ENCODE measurements around the gene TSPAN18. TPM values are rescaled to one million over a fixed set of nuclear protein-coding genes. Genes with fewer than 3 reads are reported as not detected.

TSPAN18 gene
- total RNA-seq, 1 donor from 2014 or later = 5.2 TPM

- Histone ChIP-seq H3K27me3 (ENCODE audit: control insufficient read depth, insufficient read depth, low read length) (peaks cover 19% of the 10 kb centered on the region), H3K4me3 (ENCODE audit: low read depth, low read length) (no peak overlapping the region), H3K36me3 (ENCODE audit: control insufficient read depth, insufficient read depth, low read length) (no peaks in the 10 kb centered on the region)
- no peak for DNase-seq (ENCODE audit: low read depth)
- no peak for TF ChIP-seq CTCF (IDR thresholded peaks at IDR 0.05; ENCODE audit: insufficient read depth, low read length, poor library complexity, severe bottlenecking)
Observed at GRCh38 chr11:44960200-44960845, 233.6 kb downstream of the TSPAN18 start.

- no peak for TF ChIP-seq CTCF (IDR thresholded peaks at IDR 0.05; ENCODE audit: insufficient read depth, low read length, poor library complexity, severe bottlenecking)
- Histone ChIP-seq H3K27me3 (ENCODE audit: control insufficient read depth, insufficient read depth, low read length) (peaks cover 12% of the 10 kb centered on the region), H3K4me3 (ENCODE audit: low read depth, low read length) (no peak overlapping the region), H3K36me3 (ENCODE audit: control insufficient read depth, insufficient read depth, low read length) (no peaks in the 10 kb centered on the region)
- DNase-seq (ENCODE audit: low read depth) = no peak
Observed at GRCh38 chr11:44962464-44962863, 235.7 kb downstream of the TSPAN18 start.

GRCh38 chr11:44963136-44963535 lies 236.4 kb downstream of the TSPAN18 start:
- no peak for DNase-seq (ENCODE audit: low read depth)
- Histone ChIP-seq H3K27me3 (ENCODE audit: control insufficient read depth, insufficient read depth, low read length) (peaks cover 6% of the 10 kb centered on the region), H3K4me3 (ENCODE audit: low read depth, low read length) (no peak overlapping the region), H3K36me3 (ENCODE audit: control insufficient read depth, insufficient read depth, low read length) (no peaks in the 10 kb centered on the region)
- no peak for TF ChIP-seq CTCF (IDR thresholded peaks at IDR 0.05; ENCODE audit: insufficient read depth, low read length, poor library complexity, severe bottlenecking)

- no peak for TF ChIP-seq CTCF (IDR thresholded peaks at IDR 0.05; ENCODE audit: insufficient read depth, low read length, poor library complexity, severe bottlenecking)
- no peaks in the 10 kb centered on the region for H3K36me3 ChIP-seq (ENCODE audit: control insufficient read depth, insufficient read depth, low read length)
- H3K4me3 ChIP-seq (ENCODE audit: low read depth, low read length) = no peak overlapping the region
- H3K27me3 ChIP-seq (ENCODE audit: control insufficient read depth, insufficient read depth, low read length) = peaks cover 6% of the 10 kb centered on the region
- DNase-seq (ENCODE audit: low read depth) = no peak
Observed at GRCh38 chr11:44963948-44964347, 237.2 kb downstream of the TSPAN18 start.

- no peak for TF ChIP-seq CTCF (IDR thresholded peaks at IDR 0.05; ENCODE audit: insufficient read depth, low read length, poor library complexity, severe bottlenecking)
- Histone ChIP-seq H3K27me3 (ENCODE audit: control insufficient read depth, insufficient read depth, low read length) (peaks cover 11% of the 10 kb centered on the region), H3K4me3 (ENCODE audit: low read depth, low read length) (no peak overlapping the region), H3K36me3 (ENCODE audit: control insufficient read depth, insufficient read depth, low read length) (no peaks in the 10 kb centered on the region)
- DNase-seq (ENCODE audit: low read depth) = no peak
Observed at GRCh38 chr11:44964526-44965209, 237.9 kb downstream of the TSPAN18 start.

Data from kidney epithelial cell (primary cell).